ENCODE measurements around the gene FADS3.

FADS3 gene

GRCh38 chr11:61855939-61856680 lies 35.2 kb downstream of the FADS3 start:
- DNase-seq (ENCODE audit: low read depth, low spot score) = no peak
- ChIA-PET CTCF (interaction anchor here (0.9 to 1.5 kb wide), 3 partner anchors 12 to 252 kb away, joined by 3 to 7 read pairs (median 3); no protein-coding TSS in a partner anchor), POLR2A (no interaction called here)
- no peak for TF ChIP-seq CTCF (IDR thresholded peaks at IDR 0.05; ENCODE audit: insufficient read depth, low read length, missing control alignments)
- H3K4me3 ChIP-seq (ENCODE audit: low read depth, low read length) = no peak overlapping the region

DNA sequence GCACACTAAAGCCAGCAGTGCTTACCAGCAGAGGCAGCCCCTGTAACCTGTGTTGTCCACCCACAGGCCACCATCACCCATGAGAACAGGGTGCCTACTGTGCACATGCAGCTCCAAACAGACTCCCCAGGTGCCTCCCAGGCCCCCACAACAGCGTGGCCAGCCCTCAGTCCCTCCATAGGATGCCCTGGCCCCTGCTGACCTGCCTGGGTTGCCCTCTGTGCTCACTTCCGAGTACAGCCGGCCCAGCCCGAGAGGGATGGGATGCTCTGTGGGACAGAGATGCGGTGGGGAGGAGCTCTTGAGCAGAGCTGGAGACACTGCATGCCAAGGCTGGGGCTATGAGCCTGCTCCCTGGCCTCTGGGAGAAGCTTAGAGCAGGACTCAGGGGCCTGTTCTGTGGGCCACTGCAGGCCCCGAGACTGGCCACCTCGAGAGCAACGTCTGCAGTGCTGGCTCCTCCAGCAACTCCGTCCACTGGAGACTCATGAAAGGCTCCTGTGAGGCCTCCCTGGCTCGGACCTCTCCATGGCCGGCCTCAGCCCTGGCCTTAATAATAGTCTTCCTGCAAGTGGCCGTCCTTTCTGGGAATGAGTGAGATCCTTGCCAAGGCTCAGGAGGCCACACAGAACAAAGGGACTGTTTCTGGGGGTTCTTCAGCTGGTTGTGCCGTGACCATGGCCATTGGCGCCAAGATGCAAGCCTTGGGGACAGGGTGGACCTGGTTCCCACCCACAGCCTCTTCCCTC lies 36.2 kb downstream of the FADS3 start:
- ChIA-PET CTCF (interaction anchor here (1.0 kb wide), 2 partner anchors 16 to 58 kb away, joined by 3 to 5 read pairs; no protein-coding TSS in a partner anchor), POLR2A (no interaction called here)
- DNase-seq (ENCODE audit: low read depth, low spot score) = no peak
- TF ChIP-seq CTCF (IDR thresholded peaks at IDR 0.05; ENCODE audit: insufficient read depth, low read length, missing control alignments) = no peak
- H3K4me3 ChIP-seq (ENCODE audit: low read depth, low read length) = no peak overlapping the region

GRCh38 chr11:61854206-61854895 lies 37.0 kb downstream of the FADS3 start:
- no peak overlapping the region for H3K4me3 ChIP-seq (ENCODE audit: low read depth, low read length)
- DNase-seq (ENCODE audit: low read depth, low spot score) = no peak
- ChIA-PET CTCF (interaction anchor here (1.0 to 1.6 kb wide), 4 partner anchors 17 to 57 kb away, joined by 3 to 8 read pairs (median 4); no protein-coding TSS in a partner anchor), POLR2A (interaction anchor here (0.6 kb wide), 1 partner anchor 13 kb away, joined by 3 read pairs; no protein-coding TSS in a partner anchor)
- no peak for TF ChIP-seq CTCF (IDR thresholded peaks at IDR 0.05; ENCODE audit: insufficient read depth, low read length, missing control alignments)

DNA sequence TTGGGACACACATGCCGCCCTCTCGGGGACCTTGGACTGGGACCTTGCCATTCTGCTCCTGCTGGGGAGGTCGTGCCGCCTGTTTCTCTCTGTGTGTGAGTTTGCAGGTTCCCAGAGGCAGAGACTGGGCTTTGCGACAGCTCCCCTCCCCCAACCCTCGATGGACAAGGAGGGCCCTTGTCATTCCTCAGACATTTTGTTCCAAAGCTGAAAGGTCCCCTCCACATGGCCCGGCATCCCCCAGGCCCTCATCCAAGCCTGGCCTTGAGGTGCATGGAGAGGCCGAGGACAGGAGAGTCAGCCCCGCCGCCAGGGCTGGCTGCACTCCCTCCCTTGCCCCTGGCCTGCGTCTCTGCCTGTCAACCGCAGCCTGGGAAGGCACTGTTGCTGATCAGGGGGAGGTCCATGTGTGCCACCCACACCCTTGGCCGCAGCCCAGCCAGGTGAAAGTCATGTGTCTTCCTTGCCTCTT lies 37.6 kb downstream of the FADS3 start:
- no peak for TF ChIP-seq CTCF (IDR thresholded peaks at IDR 0.05; ENCODE audit: insufficient read depth, low read length, missing control alignments)
- H3K4me3 ChIP-seq (ENCODE audit: low read depth, low read length) = no peak overlapping the region
- POLR2A ChIA-PET = no interaction called here
- CTCF ChIA-PET = interaction anchor here (1.0 to 1.6 kb wide), 5 partner anchors 17 to 56 kb away, joined by 3 to 8 read pairs (median 4); no protein-coding TSS in a partner anchor
- no peak for DNase-seq (ENCODE audit: low read depth, low spot score)

DNA sequence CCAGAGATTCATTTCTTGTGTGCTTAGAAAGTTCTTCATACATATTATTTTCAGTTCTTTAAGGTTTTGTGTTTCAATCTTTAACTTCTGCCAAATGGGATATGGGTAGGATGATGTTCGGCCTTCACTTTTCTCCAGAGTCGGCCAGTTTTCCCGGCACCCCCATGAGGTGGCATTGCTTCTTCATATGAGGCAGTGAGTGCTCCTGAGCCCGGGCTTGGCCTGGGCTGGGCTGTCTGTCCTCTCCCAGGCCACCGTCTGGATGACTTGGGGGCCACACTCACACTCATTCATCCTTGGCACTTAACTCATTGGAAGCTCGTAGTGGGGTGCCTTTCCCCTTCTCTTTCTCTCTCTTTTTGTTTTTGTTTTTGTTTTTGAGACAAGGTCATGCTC lies 39.4 kb downstream of the FADS3 start:
- POLR2A ChIA-PET = no interaction called here
- CTCF ChIA-PET = interaction anchor here (1.0 kb wide), 1 partner anchor 19 kb away, joined by 4 read pairs; no protein-coding TSS in a partner anchor
- no peak for TF ChIP-seq CTCF (IDR thresholded peaks at IDR 0.05; ENCODE audit: insufficient read depth, low read length, missing control alignments)
- no peak overlapping the region for H3K4me3 ChIP-seq (ENCODE audit: low read depth, low read length)
- DNase-seq (ENCODE audit: low read depth, low spot score) = no peak
